Fibroblast of the conjunctiva (primary cell): ENCODE measurements around the gene RHOD.

Experiments
- DNase-seq: peaks from one replicate; pipeline ENCODE4 v3.0.0-alpha.2; 2010; ENCODE audit warnings: low read depth

The RHOD gene

GRCh38 chr11:67032830-67033551, 23.7 kb upstream of the RHOD start:
- peak; percentile 84 for DNase-seq

- peak; percentile 92 for DNase-seq
These were observed 22.9 kb upstream of the RHOD start for GRCh38 chr11:67033661-67034166.

GRCh38 chr11:67034350-67034749, 22.3 kb upstream of the RHOD start:
- DNase-seq, result no peak

- DNase-seq, result no peak
These were observed 16.5 kb upstream of the RHOD start for GRCh38 chr11:67040147-67040546.

GRCh38 chr11:67041602-67042001, 15.0 kb upstream of the RHOD start:
- DNase-seq, result no peak

GRCh38 chr11:67043572-67044349, 12.9 kb upstream of the RHOD start:
- no peak for DNase-seq

- DNase-seq, result no peak
These were observed 12.2 kb upstream of the RHOD start for GRCh38 chr11:67044496-67044895.

- DNase-seq, result peak; percentile 47
These were observed 11.3 kb upstream of the RHOD start for GRCh38 chr11:67045314-67045713.

GRCh38 chr11:67048515-67049130, 8.0 kb upstream of the RHOD start:
- no peak for DNase-seq

- no peak for DNase-seq
These were observed 6.5 kb upstream of the RHOD start for GRCh38 chr11:67050139-67050538.

- no peak for DNase-seq
These were observed 5.3 kb upstream of the RHOD start for GRCh38 chr11:67051180-67051893.

- DNase-seq, result no peak
These were observed 4.6 kb upstream of the RHOD start for GRCh38 chr11:67051945-67052488.

- DNase-seq, result no peak
These were observed 3.8 kb upstream of the RHOD start for GRCh38 chr11:67052891-67053290.

- peak; percentile 21 for DNase-seq
These were observed 2.7 kb upstream of the RHOD start for GRCh38 chr11:67053896-67054329.

GRCh38 chr11:67054346-67054835, 2.3 kb upstream of the RHOD start:
- DNase-seq, result no peak

- DNase-seq, result no peak
These were observed 1.7 kb upstream of the RHOD start for GRCh38 chr11:67054836-67055523.

GRCh38 chr11:67055812-67056211, 835 bp upstream of the RHOD start:
- no peak for DNase-seq

GRCh38 chr11:67057205-67057672, 592 bp downstream of the RHOD start:
- no peak for DNase-seq

- no peak for DNase-seq
These were observed 1.9 kb downstream of the RHOD start for GRCh38 chr11:67058506-67058905.

GRCh38 chr11:67059671-67060070, 3.0 kb downstream of the RHOD start:
- no peak for DNase-seq

- no peak for DNase-seq
These were observed 3.5 kb downstream of the RHOD start for GRCh38 chr11:67060111-67060522.
